Effector CD4-positive, alpha-beta T cell (primary cell): ENCODE data around the gene ANKRD42.
"Not testable (repeated sequence)": the region's sequence is repeated elsewhere in the genome, so short reads cannot be mapped to it uniquely, and the experiment has no call there.

Experiments used
- DNase-seq: peaks from one replicate; pipeline ENCODE4 v3.0.0-alpha.2; 2020

The ANKRD42 gene

DNA sequence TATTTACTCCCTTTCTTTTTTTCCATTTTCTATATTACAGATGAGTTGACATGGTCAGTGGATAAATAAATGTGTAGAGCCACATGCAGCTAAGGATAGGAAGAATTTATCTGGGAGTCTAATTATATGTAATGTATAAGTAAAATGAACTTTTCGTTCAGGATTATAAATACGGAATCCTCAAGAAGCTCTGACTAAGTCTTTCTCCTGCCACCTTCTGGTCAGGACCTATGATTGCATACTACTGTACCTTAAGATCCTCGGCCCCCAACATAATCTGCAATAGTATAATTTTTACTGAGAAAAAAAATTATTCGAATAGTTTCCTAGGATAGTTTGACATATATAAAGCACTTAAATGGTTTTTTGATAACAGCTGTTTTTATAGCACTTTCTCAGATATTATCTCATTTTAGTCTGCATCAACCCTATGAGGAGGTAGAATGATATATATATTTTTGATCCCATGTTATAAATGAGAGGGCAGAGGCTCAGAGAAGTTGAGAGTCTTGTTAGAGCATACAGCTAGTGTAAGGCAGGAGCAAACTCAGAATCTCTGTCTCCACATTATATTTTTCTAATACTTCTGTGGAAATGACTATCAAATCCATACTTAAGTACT, 56.6 kb downstream of the ANKRD42 start:
- no peak for DNase-seq

DNA sequence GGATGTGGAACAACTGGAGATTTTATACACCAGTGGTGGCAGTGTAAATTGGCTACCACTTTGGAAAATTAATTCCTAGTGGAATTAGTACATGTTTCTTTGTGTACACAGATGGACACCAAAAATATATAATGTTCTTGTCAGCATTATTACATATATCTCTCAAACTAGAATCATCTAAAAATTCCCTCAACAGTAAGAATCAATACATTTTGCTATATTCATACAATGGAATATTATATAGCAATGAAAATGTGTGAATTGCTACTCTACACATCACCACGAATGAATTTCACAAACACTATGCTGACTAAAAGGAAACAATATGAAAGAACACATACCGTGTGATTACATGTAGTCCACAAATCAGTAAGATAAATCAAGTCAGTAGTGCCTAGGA, 58.8 kb downstream of the ANKRD42 start:
- no peak for DNase-seq

DNA sequence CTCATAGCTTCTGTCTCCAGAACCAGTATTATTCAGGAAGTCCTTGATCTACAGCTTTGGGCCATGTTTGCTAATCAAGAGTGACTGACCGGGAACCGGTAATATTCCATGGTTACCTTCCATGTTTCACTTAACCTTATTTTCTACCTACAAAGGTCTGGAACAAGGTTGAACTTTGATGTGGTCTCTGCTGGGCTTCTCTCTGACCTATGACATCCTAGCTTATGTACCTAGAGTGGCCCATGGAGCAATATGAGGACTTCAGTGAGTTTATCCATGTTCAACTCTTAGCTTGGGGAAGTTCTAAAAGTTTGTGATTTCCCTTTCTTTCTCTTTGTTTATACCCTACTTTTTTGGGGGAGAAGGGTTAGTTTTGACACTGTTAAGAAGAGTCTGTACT, 59.4 kb downstream of the ANKRD42 start:
- DNase-seq: no peak

DNA sequence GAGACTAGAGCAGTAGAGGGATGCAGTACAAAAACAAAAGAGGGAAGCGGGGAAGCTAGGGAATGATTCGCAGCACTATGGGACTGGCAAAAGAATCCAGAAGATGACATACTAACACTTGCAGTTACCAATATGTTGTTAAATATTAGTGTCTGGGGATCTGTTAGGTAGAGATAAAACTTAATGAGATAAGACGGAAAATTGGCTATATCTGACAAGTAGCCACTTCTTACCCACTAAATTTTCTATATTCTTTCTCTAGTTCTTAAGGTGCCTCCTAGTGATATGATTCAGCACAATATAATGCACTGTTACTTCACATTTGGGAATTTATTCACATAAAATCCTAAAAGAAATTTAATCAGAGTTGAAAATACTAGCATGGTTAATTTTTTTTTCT, 61.9 kb downstream of the ANKRD42 start:
- no peak for DNase-seq

DNA sequence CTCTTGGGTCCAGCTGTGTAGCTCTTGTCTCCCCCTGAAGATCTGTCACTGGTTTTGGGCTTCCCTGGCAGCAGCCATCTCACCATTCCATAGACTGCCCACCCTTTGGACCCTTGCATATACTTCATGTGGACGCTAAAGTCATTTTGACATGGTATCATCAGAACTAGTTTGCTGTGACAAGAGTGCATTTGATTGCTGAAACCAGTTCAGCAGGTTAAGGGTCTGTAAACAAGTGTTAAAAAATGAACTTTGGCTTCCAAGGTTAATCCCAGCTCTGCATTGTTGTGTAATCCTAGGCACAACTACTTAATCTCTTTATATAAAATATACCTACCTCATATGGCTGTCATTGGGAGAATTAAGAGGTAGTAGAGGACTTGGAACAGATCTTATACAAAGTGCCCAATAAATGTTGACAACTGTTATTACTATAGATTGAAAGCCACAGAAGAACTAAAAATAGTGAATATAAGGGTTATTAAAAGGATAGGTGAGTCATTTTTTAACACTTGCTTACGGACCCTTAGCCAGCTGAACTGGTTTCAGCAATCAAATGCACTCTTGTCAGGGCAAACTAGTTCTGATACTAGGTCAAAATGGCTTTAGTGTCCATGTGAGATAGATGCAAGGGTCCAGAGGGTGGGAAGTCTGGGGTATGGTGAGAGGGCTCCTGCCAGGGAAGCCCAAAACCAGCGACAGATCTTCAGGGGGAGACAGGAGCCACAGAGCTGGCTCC, 63.3 kb downstream of the ANKRD42 start:
- DNase-seq: no peak

DNA sequence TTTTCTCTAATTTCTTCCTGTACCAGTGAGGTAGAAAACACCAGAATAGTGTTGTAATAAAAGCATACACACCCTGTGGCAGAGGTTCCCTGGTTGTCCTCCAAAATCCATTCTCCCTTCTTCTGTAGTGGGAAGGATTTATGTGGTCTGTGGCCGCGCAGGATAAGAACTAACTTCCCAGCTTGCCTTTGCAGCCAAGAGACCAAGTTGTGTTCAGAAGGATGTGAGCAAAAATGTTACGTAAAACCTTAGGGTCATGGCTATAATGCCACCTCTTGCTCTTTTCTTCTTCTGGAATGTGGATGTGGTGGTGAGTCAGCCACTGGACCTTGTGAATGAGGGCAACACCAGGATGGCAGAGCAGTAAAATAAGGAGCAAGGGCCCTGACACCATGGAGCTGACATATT, 64.3 kb downstream of the ANKRD42 start:
- no peak for DNase-seq

DNA sequence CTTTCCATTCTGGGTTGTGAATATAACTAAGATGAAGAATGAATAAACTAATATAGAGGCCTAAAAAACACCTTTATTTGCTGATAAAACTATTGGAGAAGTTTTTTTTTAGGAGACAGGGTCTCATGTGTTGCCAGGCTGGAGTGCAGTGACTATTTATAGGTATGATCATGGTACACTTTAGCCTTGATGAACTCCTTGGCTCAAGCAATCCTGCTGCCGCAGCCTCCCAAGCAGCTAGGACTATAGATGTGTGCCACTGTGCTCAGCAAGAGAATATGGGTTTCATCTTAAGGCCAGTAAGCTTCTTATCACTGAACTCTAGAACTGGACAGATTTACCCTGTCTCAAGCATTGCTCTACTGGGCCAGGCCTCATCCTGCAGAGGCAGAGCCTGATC, 66.0 kb downstream of the ANKRD42 start:
- no peak for DNase-seq

DNA sequence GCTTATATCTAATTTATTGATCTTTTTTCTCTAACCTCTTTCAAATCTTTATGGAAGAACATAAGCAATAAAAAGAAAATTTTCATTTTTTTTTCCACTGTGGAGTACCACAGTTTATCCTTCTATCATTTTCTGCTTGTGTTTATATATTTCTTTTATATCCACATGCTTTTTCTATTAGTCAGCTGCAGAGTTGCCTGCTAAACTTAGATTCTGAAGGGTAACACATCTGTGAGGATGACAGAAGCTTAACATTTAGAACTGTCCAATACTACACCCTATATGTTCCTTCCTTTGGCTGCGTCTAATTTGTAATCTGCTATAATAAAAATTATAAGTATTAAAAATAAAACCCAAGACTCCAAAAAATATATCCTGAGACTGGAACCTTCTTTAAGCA, 71.8 kb downstream of the ANKRD42 start:
- DNase-seq: no peak

DNA sequence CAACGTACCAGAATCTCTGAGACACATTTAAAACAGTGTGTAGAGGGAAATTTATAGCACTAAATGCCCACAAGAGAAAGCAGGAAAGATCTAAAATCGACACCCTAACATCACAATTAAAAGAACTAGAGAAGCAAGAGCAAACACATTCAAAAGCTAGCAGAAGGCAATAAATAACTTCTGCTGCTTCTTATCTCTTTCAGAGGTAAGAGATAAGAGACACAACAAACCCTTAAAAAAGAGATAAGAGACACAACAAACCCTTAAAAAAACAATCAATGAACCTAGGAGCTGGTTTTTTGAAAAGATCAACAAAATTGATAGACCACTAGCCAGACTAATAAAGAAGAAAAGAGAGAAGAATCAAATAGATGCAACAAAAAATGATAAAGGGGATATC, 75.6 kb downstream of the ANKRD42 start:
- DNase-seq: not testable (repeated sequence)

DNA sequence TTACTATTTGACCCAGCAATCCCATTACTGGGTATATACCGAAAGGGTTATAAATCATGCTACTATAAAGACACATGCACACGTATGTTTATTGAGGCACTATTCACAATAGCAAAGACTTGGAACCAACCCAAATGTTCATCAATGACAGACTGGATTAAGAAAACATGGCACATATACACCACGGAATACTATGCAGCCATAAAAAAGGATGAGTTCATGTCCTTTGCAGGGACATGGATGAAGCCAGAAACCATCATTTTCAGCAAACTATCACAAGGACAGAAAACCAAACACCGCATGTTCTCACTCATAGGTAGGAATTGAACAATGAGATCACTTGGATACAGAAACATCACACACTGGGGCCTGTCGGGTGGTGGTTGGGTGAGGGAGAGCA, 78.2 kb downstream of the ANKRD42 start:
- not testable (repeated sequence) for DNase-seq

DNA sequence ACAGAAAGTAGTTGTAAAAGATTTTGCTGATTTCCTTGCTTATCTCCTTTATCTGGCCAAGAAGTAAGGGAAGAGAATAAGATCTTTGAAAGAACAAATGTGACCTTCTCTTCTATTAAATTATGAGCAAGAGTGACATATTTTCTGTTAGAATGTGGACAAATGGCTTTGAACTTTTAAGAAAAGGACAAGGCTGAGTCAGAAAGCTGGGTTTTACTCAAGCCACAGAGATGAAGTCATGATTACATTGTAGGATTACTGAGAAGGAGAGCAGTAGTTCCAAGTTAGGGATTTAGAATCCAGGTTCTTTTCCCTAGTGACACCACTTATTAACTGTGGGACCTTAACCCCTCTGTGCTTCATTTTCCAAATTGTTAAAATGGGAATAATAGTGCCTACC, 79.1 kb downstream of the ANKRD42 start:
- DNase-seq: no peak

DNA sequence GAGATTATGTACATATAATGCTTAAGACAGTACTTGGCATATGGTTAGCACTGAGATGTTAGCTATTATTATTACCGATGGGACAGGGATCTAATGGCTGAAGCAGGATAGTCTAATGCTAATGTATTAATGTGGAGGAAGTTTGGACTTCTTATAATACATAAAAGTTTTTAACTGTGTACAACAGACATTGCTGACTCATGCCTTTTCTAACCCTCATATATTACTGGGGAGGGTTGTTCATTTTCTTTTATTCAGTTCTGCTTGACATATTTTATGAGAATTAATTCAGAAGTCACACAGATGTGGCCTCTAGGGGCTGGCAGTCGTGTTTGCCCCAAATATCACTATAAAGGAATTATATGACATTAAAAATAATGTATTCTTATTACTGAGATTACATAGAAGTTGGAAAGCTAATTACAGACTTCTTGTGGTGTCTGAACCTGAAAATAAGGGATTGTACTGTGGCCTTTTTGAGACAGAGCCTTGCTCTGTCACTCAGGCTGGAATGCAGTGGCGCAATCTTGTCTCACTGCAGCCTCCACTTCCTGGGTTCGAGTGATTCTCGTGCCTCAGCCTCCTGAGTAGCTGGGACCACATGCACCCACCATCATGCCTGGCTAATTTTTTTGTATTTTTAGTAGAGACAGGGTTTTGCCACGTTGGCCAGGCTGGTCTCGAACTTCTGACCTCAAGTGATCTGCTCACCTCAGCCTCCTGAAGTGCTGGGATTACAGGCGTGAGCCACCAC, 82.6 kb downstream of the ANKRD42 start:
- no peak for DNase-seq

DNA sequence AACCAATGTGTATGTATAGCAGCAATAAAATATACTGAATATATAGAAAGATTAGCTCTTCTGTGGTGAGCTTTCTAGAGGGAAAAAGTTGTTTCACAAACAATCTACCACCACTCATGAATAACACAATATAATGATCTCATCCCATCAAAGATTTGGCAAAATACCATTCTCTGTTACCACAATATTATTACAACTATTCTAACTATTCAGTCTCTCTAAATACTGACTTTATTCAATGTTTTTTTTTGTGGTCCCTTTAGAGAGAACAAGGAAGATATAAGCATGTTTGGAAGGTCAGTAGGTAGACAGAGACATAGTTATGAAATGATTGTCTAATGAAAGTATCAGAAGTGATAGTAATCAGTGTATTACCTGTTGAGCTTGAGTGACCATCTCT, 84.8 kb downstream of the ANKRD42 start:
- DNase-seq: no peak

DNA sequence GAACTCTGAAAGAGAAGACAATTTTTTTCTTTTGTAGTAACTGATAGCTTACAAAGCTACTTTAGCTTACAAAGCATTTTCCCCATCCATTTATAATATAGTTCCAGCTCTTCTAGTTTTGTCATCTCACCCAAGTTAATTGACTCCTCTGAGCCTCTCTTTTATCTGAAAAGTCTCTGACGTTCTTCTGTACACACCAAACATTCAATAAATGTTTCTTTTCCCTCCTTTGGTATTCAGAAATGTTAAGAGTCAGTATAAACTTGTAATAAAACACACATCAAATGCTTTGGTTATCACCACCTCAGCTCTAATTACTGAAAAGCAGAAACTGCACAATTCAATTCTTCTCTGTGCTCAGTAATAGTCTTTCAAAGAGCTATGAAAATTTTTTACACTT, 86.7 kb downstream of the ANKRD42 start:
- DNase-seq: no peak

DNA sequence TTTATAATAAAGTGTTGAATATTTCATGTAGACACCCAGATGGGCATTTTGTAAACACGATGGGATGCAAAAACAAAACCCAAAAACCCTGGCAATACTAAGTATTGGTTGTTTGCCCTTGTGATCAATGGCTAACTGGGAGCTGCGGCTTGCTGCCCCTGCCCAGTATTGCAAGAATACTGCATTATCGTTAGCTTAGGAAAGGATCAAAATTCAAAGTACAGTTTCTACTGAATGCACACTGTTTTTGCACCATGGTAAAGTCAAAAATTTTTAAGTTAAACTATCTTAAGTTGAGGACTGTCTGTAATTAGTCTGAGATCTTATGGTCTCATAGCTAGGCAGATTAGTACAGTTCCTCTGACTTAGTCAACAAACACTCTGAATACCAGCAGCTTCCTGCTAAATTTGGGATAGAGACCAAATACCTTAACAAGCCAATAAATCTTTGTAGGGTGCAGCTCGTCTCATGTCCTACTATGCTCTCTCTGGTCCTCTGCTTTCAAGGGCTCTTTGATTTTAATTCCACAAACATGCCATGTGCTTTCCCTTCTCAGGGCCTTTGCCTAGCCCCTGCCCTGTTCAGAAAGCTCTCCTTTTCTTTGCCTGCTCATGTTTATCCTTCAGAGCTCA, 88.7 kb downstream of the ANKRD42 start:
- DNase-seq: no peak

DNA sequence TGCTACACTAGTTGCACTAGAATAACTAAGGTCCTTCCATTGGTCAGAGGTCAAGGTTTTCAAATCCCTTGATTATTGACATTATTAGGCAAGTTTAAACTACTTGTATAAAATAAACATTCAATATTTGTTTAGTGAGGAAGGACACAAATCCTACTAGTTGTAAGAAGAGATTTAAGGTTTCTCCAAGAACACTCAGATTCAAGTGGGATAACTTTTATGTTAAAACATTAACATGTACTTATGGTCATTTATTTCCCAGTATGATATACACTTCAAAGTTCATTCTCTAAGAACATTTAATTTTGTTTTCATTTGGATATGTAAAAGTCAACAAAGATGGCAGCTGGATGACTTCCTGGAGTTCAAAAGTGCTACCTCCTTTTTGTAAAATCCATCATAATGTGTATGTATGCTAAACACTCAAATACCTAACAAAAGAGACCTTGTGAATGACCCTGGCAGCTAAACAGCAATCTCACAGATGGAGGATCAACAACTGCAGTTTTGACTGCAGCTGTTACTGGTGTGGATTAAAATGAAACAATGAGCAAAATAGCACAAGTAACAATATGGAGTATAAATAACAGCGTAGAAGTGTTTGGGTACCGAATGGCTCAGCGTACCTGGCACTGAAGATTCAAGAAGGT, 91.1 kb downstream of the ANKRD42 start:
- no peak for DNase-seq

DNA sequence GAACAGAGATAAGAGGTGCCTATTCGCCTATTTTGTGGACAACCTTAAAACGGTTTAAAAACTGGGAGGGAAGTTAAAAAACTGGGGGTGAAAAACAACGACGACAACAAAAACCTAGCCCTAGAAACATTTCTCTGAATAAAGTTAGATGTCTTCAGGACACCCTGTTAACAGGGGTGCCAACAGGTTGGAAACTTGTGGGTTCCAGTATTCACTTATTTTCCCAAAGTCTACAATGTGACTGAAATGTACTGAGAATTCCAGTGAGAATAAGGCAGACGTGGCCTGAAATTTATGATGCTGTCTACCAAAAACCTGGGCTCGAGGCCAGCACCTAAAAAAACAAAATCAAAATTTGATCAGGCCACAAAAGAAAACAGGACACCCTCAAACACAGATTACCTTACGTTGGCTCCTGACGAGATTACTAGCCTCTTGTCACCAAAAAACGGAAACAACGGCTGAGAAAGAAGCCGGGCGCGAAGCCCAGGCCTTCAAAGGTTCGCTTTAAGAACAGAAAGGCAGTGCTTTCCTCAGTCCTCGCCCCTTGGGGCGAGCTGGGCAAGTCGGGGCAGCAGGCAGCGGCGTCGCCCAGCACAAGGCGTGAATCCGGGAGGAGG, 91.7 kb downstream of the ANKRD42 start:
- DNase-seq: no peak

DNA sequence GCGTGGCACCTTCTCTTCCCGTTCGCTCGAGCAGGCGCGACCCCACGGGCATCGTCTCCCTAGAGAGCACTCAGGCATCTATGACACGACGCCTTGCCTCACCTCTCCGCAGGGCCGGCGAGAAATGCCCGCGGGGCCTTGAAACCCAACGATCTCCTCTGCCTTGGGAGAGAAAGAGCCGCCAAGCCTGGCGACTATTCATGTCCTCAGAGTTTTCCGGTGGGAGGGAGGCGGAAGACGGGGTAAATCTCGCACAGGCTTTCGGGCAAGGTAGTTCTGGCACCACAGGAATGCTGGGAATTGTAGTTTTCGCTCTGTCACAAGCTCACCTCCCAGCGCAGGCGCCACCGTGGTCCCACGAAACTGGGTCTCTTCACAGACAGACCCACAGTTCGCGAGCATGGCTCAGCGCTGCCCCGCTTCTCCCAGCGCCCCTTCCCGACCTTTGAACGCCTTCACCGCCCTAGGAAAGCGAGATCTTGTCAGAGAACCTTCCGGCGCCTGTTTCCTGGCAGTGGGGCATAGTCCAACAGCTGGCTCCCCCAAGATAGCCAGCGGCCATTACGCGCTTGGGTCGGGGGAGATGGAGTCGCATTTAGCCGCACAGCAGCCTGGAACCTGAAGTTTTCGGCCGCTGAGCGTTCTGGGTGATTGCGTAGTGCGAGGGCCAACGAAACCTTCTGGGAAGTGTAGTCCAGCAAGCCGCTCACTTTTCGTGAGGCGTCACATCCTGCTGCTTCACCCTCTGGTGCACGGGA, 92.4 kb downstream of the ANKRD42 start, which contains the start of gene CCDC90B:
Gene CCDC90B, minus strand, starts transcription at position 597 of the 758 bp plus-strand sequence. Its CDS starts 395 bp downstream, at position 202.
- DNase-seq: peak; percentile 92

DNA sequence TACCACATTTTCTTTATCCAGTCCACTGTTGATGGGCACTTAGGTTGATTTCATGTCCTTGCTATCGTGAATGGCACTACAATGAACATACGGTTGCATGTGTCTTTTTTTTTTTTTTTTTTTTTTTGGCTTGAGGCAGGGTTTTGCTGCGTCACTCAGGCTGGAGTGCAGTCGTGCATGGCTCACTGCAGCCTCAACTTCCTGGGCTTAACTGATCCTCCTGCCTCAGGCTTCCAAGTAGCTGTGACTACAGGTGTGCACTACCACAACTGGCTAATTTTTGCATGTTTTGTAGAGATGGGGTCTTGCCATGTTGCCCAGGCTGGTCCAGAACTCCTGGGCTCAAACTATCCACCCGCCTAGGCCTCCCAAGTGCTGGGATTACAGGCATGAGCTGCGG, 94.1 kb downstream of the ANKRD42 start:
- DNase-seq: no peak

DNA sequence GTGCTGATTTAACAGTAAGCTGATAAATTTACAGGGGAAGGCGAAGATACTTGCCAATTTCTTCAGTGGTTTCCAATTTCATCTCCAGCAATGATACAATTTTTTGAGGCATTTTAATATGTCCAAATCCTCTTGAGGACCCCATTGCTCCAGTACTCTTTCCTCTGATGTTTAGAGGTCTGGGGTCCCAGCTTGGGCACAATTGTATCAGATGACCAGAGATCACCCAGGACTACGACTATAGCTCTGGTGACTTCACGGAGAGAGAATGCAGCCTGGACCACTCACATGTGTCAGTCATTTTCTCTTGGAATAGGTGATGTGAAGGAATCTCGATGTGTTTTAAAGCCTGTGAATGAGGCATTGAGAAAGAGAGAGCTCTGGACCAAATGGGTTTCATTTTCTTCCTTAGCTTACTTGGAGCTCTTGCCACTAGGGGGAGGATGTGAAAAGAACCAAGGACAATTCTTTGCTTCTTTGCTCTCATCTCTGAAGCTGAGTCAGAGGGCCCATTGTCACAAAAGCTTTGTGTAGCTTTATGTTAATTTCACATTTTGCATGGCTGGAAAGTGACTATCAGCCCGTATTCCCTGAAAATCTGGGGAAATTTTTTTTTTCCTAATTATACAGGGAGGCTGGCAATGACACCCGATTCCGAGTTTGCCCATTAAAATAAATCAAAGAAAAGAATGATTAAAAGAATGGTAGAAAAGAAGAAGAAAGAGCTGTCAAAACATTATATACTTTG, 99.4 kb downstream of the ANKRD42 start:
- peak; percentile 10 for DNase-seq

DNA sequence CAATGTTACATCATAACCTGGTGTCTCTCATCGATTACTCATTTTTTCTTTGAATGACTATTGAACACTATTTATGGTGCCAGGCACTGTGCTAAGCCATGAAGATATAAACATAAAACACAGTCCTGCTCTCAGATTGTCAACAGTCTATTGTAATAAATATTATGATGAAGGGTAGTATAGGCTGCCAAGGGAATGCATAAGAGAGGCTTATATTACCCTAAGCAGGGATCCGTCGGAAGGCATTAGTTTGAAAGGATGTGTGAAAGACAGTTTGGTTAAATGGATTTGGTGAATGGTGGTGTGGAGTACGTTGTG, 99.9 kb downstream of the ANKRD42 start:
- no peak for DNase-seq
